Brain microvascular endothelial cell (primary cell): ENCODE results near the gene FBRSL1.
"Not testable (repeated sequence)": the region's sequence is repeated elsewhere in the genome, so short reads cannot be mapped to it uniquely, and the experiment has no call there.

Experiments used
- DNase-seq: peaks from one replicate; pipeline ENCODE4 v3.0.0-alpha.2; 2020
- H3K27ac ChIP-seq: fragments of 250-450 bp; sonication (Bioruptor Pico); 2 replicates; pipeline ENCODE4 v1.5.1; 2020; ENCODE audit warnings: mild to moderate bottlenecking, moderate library complexity
- H3K27me3 ChIP-seq: fragments of 250-450 bp; sonication (Bioruptor Pico); replicated peaks from 2 replicates; pipeline ENCODE4 v1.5.1; 2020; ENCODE audit warnings: mild to moderate bottlenecking
- H3K36me3 ChIP-seq: fragments of 250-450 bp; sonication (Bioruptor Pico); replicated peaks from 2 replicates; pipeline ENCODE4 v1.5.1; 2020; ENCODE audit warnings: mild to moderate bottlenecking
- H3K4me3 ChIP-seq: 2 replicates; pipeline ENCODE4 v1.5.1; 2011; ENCODE audit warnings: low read depth, mild to moderate bottlenecking, control low read depth, low read length, moderate library complexity
- CTCF ChIP-seq: IDR thresholded peaks from 2 replicates; pipeline ENCODE4 v1.5.1; 2011; ENCODE audit warnings: low read depth, mild to moderate bottlenecking, moderate library complexity, low read length, control low read depth, inconsistent platforms; ENCODE audit errors: missing control alignments
- in situ Hi-C: cut with HindIII; loops from 2 replicates; pipeline ENCODE4 v1.10.0; 2017; ENCODE audit warnings: low sequenced_read_pairs, low pct_ligation_motif_present

The FBRSL1 gene

GRCh38 chr12:132471858-132472255 lies 18.1 kb upstream of the FBRSL1 start:
- H3K27ac ChIP-seq, result no peak overlapping the region
- no peak overlapping the region for H3K4me3 ChIP-seq
- in situ Hi-C loops, result no loop called here
- no peaks in the 10 kb centered on the region for H3K36me3 ChIP-seq
- TF ChIP-seq CTCF, result no peak
- H3K27me3 ChIP-seq, result peaks cover 5% of the 10 kb centered on the region
- DNase-seq, result no peak

DNA sequence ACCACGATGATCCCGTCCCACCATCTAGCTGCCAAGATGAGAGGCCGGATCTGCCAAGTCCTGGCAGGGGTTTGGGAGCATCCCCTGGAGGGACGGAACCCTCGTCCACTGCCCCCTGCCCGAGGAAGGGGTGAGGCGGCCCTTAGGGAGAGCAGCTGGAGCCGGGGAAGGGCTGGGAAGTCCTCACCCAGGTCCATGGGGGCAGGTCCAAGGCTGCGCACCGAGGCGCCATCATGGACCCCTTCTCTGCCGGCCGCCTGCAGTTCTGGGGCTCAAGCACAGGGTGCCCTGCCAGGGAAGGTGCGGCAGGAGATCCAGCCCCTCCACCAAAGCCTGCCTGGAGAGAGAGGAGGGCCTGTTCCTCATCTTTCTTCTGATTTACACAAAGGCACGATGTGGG lies 17.6 kb upstream of the FBRSL1 start:
- H3K27me3 ChIP-seq, result peaks cover 5% of the 10 kb centered on the region
- H3K27ac ChIP-seq, result no peak overlapping the region
- in situ Hi-C loops, result no loop called here
- no peak for TF ChIP-seq CTCF
- DNase-seq, result no peak
- no peak overlapping the region for H3K4me3 ChIP-seq
- no peaks in the 10 kb centered on the region for H3K36me3 ChIP-seq

GRCh38 chr12:132474237-132474741 lies 15.7 kb upstream of the FBRSL1 start:
- no peak for DNase-seq
- Histone ChIP-seq H3K36me3 (no peaks in the 10 kb centered on the region), H3K27me3 (peaks cover 3% of the 10 kb centered on the region), H3K4me3 (no peak overlapping the region), H3K27ac (no peak overlapping the region)
- no peak for TF ChIP-seq CTCF
- in situ Hi-C loops, result no loop called here

GRCh38 chr12:132474799-132475303 lies 15.1 kb upstream of the FBRSL1 start:
- H3K4me3 ChIP-seq, H3K27ac ChIP-seq, DNase-seq, H3K27me3 ChIP-seq, in situ Hi-C loops, H3K36me3 ChIP-seq: not testable (repeated sequence)

DNA sequence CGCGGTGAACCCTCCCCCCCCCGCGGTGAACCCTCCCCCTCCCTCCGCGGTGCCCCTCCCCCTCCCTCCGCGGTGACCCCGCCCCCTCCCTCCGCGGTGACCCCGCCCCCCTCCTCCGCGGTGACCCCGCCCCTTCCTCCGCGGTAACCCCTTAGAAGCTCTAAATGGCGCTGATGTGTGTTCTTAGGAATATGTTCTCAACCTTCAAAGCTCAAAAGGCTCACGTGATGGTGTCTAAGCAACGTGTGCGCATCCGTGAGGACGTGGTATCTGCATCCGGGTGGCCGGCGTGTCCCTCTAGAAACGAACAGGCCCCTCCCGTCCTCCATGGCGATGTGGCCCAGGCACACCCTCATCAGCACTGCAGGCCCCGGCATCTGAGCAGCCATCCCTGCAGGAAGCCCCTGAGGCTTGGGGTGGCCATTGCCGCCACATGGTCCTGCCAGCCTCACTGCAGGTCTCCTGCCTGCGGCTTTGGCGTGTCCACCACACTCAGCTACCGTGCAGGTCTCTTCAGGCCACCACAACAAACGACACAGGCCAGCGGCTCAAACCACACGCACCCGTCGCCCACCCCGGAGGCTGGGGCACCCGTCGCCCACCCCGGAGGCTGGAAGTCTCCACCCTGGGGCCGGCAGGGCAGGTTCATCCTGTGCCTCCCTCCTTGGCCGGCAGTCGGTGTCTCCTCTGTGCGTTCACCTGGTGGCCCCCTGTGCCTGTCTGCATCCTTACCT lies 14.5 kb upstream of the FBRSL1 start:
- no peak for TF ChIP-seq CTCF
- no peak overlapping the region for H3K27ac ChIP-seq
- DNase-seq, result no peak
- peaks cover 8% of the 10 kb centered on the region for H3K27me3 ChIP-seq
- in situ Hi-C loops, result no loop called here
- H3K4me3 ChIP-seq, result no peak overlapping the region
- no peaks in the 10 kb centered on the region for H3K36me3 ChIP-seq

DNA sequence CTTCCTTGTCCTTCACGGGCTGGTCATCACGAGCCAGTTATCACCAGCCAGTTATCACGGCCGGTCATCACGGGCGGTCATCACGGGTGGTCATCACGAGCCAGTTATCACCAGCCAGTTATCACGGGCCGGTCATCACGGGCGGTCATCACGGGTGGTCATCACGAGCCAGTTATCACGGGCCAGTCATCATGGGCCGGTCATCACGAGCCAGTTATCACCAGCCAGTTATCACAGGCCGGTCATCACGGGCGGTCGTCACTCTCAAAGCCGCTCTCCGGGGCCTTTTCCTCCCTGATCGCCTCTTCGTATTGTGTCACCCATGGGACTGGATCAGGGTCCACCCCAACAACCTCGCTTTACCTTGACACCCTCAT lies 13.9 kb upstream of the FBRSL1 start:
- no peak overlapping the region for H3K4me3 ChIP-seq
- H3K27me3 ChIP-seq, result peaks cover 11% of the 10 kb centered on the region
- no peaks in the 10 kb centered on the region for H3K36me3 ChIP-seq
- H3K27ac ChIP-seq, result no peak overlapping the region
- no peak for DNase-seq
- in situ Hi-C loops, result no loop called here
- no peak for TF ChIP-seq CTCF
